NCI-H345 treated with DMSO at 0.1 percent for 48 hours (cell line): ENCODE measurements around the gene RALBP1.
"Not testable (repeated sequence)": the region's sequence is repeated elsewhere in the genome, so short reads cannot be mapped to it uniquely, and the experiment has no call there.

Experiments used
- DNase-seq: peaks from one replicate; lab custom pipeline; 2025; ENCODE audit not compliant: unreplicated experiment; lab: John Stamatoyannopoulos, UW

The RALBP1 gene

GRCh38 chr18:9474983-9475642 is at the start of gene RALBP1:
Gene RALBP1 (plus strand): TSS chr18:9475513. CDS start chr18:9513046, 37,533 bp downstream.
- peak; percentile 98 for DNase-seq

GRCh38 chr18:9426753-9427152 is 48.6 kb upstream of the RALBP1 start:
- DNase-seq: no peak

- DNase-seq: no peak
These were observed 47.0 kb upstream of the RALBP1 start for GRCh38 chr18:9428301-9428706.

- no peak for DNase-seq
These were observed 46.3 kb upstream of the RALBP1 start for GRCh38 chr18:9428862-9429661.

- no peak for DNase-seq
These were observed 45.7 kb upstream of the RALBP1 start for GRCh38 chr18:9429662-9429993.

GRCh38 chr18:9430315-9430714 is 45.0 kb upstream of the RALBP1 start:
- DNase-seq: not testable (repeated sequence)

- DNase-seq: no peak
These were observed 44.0 kb upstream of the RALBP1 start for GRCh38 chr18:9431296-9431695.

- not testable (repeated sequence) for DNase-seq
These were observed 42.2 kb upstream of the RALBP1 start for GRCh38 chr18:9433122-9433521.

GRCh38 chr18:9433671-9434121 is 41.6 kb upstream of the RALBP1 start:
- no peak for DNase-seq

GRCh38 chr18:9434122-9434701 is 41.1 kb upstream of the RALBP1 start:
- DNase-seq: no peak

GRCh38 chr18:9435041-9435440 is 40.3 kb upstream of the RALBP1 start:
- DNase-seq: no peak

GRCh38 chr18:9436206-9436929 is 38.9 kb upstream of the RALBP1 start:
- no peak for DNase-seq

GRCh38 chr18:9437021-9437437 is 38.3 kb upstream of the RALBP1 start:
- DNase-seq: no peak

GRCh38 chr18:9437672-9438071 is 37.6 kb upstream of the RALBP1 start:
- DNase-seq: no peak

- no peak for DNase-seq
These were observed 34.3 kb upstream of the RALBP1 start for GRCh38 chr18:9441061-9441460.

- DNase-seq: no peak
These were observed 30.8 kb upstream of the RALBP1 start for GRCh38 chr18:9444549-9444948.

GRCh38 chr18:9446839-9447238 is 28.5 kb upstream of the RALBP1 start:
- DNase-seq: no peak

GRCh38 chr18:9447334-9447733 is 28.0 kb upstream of the RALBP1 start:
- no peak for DNase-seq

- no peak for DNase-seq
These were observed 25.5 kb upstream of the RALBP1 start for GRCh38 chr18:9449600-9450414.

- not testable (repeated sequence) for DNase-seq
These were observed 24.4 kb upstream of the RALBP1 start for GRCh38 chr18:9450920-9451319.

- DNase-seq: no peak
These were observed 22.0 kb upstream of the RALBP1 start for GRCh38 chr18:9453283-9453682.
